ENCODE results near the gene CHP2. TPM values are rescaled to one million over a fixed set of nuclear protein-coding genes. Genes with fewer than 3 reads are reported as not detected.

Gene CHP2
- total and polyA plus RNA-seq, 12 donors, result 0.01 TPM; not detected in 11

DNA sequence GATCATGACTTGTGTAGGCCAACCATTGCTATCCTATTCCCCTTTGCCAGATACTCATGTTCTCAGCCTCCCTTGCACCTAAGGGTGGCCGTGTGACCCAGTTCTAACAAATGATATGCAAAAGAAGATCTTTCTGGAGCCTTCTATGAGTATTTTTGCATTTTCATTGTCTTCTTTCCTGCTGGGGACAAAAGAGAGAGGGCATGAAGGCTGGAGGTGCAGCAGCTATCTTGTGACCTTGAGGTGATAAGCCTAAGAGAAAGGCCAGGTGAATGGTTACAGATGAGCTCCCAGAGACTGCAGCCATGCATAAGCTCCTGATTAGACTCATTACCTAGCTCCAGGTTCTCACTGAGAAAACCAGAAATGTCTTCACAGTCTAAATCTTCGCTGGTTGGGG is 42.1 kb downstream of the CHP2 start:
- no peaks in the 10 kb centered on the region for H3K36me3 ChIP-seq

DNA sequence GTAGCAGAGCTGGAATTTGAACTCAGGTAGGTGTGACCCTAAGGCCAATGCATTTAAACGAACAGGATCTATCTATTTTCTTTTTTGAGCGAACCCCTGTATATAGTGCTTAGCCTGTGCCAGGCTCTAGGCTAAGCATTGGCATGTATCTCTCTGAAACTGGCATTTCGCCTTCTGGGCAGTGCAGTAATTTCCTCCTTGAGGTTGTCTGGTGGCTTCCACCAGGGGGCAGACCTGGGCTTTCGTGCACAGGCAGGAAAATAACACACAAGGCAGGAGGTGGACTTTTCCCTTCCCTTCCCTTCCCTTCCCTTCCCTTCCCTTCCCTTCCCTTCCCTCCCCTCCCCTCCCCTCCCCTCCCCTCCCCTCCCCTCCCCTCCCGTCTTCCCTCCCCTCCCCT is 46.6 kb downstream of the CHP2 start:
- no peaks in the 10 kb centered on the region for H3K36me3 ChIP-seq
- TF ChIP-seq, protein P1, sequence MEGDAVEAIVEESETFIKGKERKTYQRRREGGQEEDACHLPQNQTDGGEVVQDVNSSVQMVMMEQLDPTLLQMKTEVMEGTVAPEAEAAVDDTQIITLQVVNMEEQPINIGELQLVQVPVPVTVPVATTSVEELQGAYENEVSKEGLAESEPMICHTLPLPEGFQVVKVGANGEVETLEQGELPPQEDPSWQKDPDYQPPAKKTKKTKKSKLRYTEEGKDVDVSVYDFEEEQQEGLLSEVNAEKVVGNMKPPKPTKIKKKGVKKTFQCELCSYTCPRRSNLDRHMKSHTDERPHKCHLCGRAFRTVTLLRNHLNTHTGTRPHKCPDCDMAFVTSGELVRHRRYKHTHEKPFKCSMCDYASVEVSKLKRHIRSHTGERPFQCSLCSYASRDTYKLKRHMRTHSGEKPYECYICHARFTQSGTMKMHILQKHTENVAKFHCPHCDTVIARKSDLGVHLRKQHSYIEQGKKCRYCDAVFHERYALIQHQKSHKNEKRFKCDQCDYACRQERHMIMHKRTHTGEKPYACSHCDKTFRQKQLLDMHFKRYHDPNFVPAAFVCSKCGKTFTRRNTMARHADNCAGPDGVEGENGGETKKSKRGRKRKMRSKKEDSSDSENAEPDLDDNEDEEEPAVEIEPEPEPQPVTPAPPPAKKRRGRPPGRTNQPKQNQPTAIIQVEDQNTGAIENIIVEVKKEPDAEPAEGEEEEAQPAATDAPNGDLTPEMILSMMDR (IDR thresholded peaks at IDR 0.05), result peak in 8 of 9 donors; percentile 38 to 66 (median 60)
- intact Hi-C loops (cut with DNase I), result loop anchor here in 9 of 10 donors (2.0 to 10.0 kb wide), 6 partner anchors 203 to 703 kb away; no protein-coding TSS in a partner anchor
- no peak overlapping the region for H3K27ac ChIP-seq
- H3K9me3 ChIP-seq, result no peaks in the 10 kb centered on the region
- H3K27me3 ChIP-seq, result peaks cover 0 to 60% (median 19%) of the 10 kb centered on the region in 7 donors
- DNase-seq (peak; percentile 66 to 67), ATAC-seq (peak in 7 of 8 donors; percentile 61 to 80 (median 67))
- WGBS, 2 donors, result 12 to 13% methylated on average over 4 of the region's 5 CpGs
- H3K4me1 ChIP-seq, result peaks cover 0 to 7% (median 0%) of the 10 kb centered on the region in 9 donors
- H3K4me3 ChIP-seq, result no peak overlapping the region

More for the DNA sequence above, 42.1 kb downstream of the CHP2 start:
- WGBS, 2 donors, result 75 to 84% methylated on average over 2 of the region's 2 CpGs
- Histone ChIP-seq H3K4me1 (no peaks in the 10 kb centered on the region), H3K27me3 (peaks cover 0 to 38% (median 13%) of the 10 kb centered on the region in 7 donors), H3K4me3 (no peak overlapping the region), H3K27ac (no peak overlapping the region), H3K9me3 (no peaks in the 10 kb centered on the region)
- DNase-seq (no peak), ATAC-seq (no peak)
- intact Hi-C loops (cut with DNase I), result loop anchor here in 3 of 10 donors (10.0 kb wide), 2 partner anchors 218 to 708 kb away; no protein-coding TSS in a partner anchor
- TF ChIP-seq, protein P1 (IDR thresholded peaks at IDR 0.05), result no peak

DNA sequence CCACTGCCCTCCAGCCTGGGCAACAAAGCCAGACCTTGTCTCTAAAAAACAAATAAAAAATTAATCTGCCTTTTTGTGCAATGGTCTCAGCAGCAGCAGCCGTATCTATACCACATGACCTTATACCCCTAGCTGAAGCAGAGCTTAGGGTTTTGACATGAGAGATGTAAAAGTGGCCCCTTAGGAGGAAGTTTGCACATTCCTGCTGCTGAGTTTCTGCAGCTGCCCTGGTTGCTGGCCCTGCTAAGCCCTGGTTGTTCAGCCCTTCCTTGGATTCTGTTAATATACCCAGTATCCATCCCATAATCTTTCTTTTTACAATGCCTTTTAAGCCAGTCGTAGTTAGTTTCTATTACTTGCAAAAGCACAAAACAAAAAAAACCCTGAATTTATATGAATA is 48.0 kb downstream of the CHP2 start:
- no peak overlapping the region for H3K4me3 ChIP-seq
- H3K36me3 ChIP-seq, result no peaks in the 10 kb centered on the region
- TF ChIP-seq, protein P1 (IDR thresholded peaks at IDR 0.05), result no peak
- 59 to 73% methylated on average over 2 of the region's 2 CpGs for WGBS, 2 donors
- no peak overlapping the region for H3K27ac ChIP-seq
- intact Hi-C loops (cut with DNase I), result loop anchor here in 9 of 10 donors (2.0 to 10.0 kb wide), 6 partner anchors 202 to 702 kb away; no protein-coding TSS in a partner anchor
- peaks cover 0 to 7% (median 0%) of the 10 kb centered on the region in 9 donors for H3K4me1 ChIP-seq
- H3K9me3 ChIP-seq, result no peaks in the 10 kb centered on the region
- ATAC-seq (no peak), DNase-seq (no peak)
- H3K27me3 ChIP-seq, result peaks cover 0 to 67% (median 24%) of the 10 kb centered on the region in 7 donors

DNA sequence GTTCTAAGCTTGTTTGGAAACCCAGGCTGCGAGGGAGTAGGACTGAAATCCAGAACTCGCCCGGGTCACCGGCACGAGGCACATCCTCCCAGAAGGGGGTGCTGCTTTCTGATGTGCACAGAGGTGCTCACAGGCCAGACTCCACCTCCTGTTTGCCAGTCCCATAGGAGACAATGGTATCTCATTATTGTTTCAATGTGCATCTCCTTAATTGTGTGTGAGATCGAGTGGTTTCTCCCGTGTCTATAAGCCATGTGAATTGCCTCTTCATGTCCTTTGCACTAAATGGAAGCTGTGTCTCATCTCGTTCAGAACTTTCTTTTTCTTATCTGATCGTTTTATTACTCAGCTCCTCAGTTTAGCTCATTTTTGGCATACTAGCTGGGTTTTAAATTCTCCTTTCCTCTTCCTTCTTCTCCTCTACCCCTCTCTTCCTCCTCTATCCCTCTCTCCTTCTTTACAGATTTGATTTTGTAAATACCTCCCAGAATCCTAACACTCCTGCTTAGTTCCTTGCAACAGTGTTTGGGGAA is 48.8 kb downstream of the CHP2 start:
- DNase-seq (peak; percentile 23 to 27), ATAC-seq (peak in 3 of 8 donors; percentile 27 to 59 (median 38))
- no peaks in the 10 kb centered on the region for H3K36me3 ChIP-seq
- 9 to 12% methylated on average over 9 of the region's 9 CpGs for WGBS, 2 donors
- intact Hi-C loops (cut with DNase I), result loop anchor here in 9 of 10 donors (2.0 to 10.0 kb wide), 6 partner anchors 201 to 701 kb away; no protein-coding TSS in a partner anchor
- H3K27ac ChIP-seq, result no peak overlapping the region
- TF ChIP-seq, protein P1 (IDR thresholded peaks at IDR 0.05), result peak in 5 of 9 donors; percentile 16 to 76 (median 41)
- H3K4me1 ChIP-seq, result peaks cover 0 to 7% (median 0%) of the 10 kb centered on the region in 9 donors
- H3K27me3 ChIP-seq, result peaks cover 0 to 74% (median 21%) of the 10 kb centered on the region in 7 donors
- no peaks in the 10 kb centered on the region for H3K9me3 ChIP-seq
- H3K4me3 ChIP-seq, result no peak overlapping the region
